Midbrain (tissue), 1 donor: ENCODE results near the gene CX3CR1.
"Not testable (repeated sequence)": the region's sequence is repeated elsewhere in the genome, so short reads cannot be mapped to it uniquely, and the experiment has no call there.

Source experiments
- DNase-seq: peaks from one replicate; lab custom pipeline; 2025; lab: John Stamatoyannopoulos, UW

Gene CX3CR1

GRCh38 chr3:39267631-39268548 lies 11.9 kb downstream of the CX3CR1 start:
- no peak for DNase-seq

GRCh38 chr3:39264053-39264452 lies 15.8 kb downstream of the CX3CR1 start:
- no peak for DNase-seq

GRCh38 chr3:39263576-39263975 lies 16.3 kb downstream of the CX3CR1 start:
- DNase-seq: no peak

GRCh38 chr3:39262846-39263245 lies 17.0 kb downstream of the CX3CR1 start:
- DNase-seq: no peak

- DNase-seq: no peak
These were observed 18.1 kb downstream of the CX3CR1 start for GRCh38 chr3:39261726-39262125.

- DNase-seq: peak; percentile 6
These were observed 18.9 kb downstream of the CX3CR1 start for GRCh38 chr3:39260957-39261356.

GRCh38 chr3:39260318-39260717 lies 19.5 kb downstream of the CX3CR1 start:
- no peak for DNase-seq

GRCh38 chr3:39255503-39256325 lies 24.1 kb downstream of the CX3CR1 start:
- DNase-seq: peak; percentile 37

GRCh38 chr3:39254806-39255449 lies 24.9 kb downstream of the CX3CR1 start:
- DNase-seq: no peak

GRCh38 chr3:39251576-39251975 lies 28.3 kb downstream of the CX3CR1 start:
- DNase-seq: no peak

- DNase-seq: peak; percentile 48
These were observed 29.6 kb downstream of the CX3CR1 start for GRCh38 chr3:39250116-39250747.

- no peak for DNase-seq
These were observed 30.3 kb downstream of the CX3CR1 start for GRCh38 chr3:39249453-39250115.

- no peak for DNase-seq
These were observed 38.3 kb downstream of the CX3CR1 start for GRCh38 chr3:39241561-39241960.

- DNase-seq: no peak
These were observed 42.8 kb downstream of the CX3CR1 start for GRCh38 chr3:39237027-39237426.

GRCh38 chr3:39234651-39235050 lies 45.2 kb downstream of the CX3CR1 start:
- no peak for DNase-seq

GRCh38 chr3:39232859-39233258 lies 47.0 kb downstream of the CX3CR1 start:
- no peak for DNase-seq

- DNase-seq: no peak
These were observed 49.4 kb downstream of the CX3CR1 start for GRCh38 chr3:39230453-39230852.

- no peak for DNase-seq
These were observed 51.3 kb downstream of the CX3CR1 start for GRCh38 chr3:39228496-39228895.

- not testable (repeated sequence) for DNase-seq
These were observed 52.2 kb downstream of the CX3CR1 start for GRCh38 chr3:39227596-39227995.

- DNase-seq: no peak
These were observed 53.6 kb downstream of the CX3CR1 start for GRCh38 chr3:39226106-39226741.

- no peak for DNase-seq
These were observed 55.5 kb downstream of the CX3CR1 start for GRCh38 chr3:39224288-39224687.
